Fibroblast of gingiva (primary cell): ENCODE measurements around the gene FBXO24.
A peak's percentile ranks its signal among the peaks of the same experiment; 100 is the strongest.
"Not testable (repeated sequence)": the region's sequence is repeated elsewhere in the genome, so short reads cannot be mapped to it uniquely, and the experiment has no call there.

Experiments used
- DNase-seq: peaks from one replicate; pipeline ENCODE4 v3.0.0-alpha.2; 2011; ENCODE audit warnings: low read depth

The FBXO24 gene

DNA sequence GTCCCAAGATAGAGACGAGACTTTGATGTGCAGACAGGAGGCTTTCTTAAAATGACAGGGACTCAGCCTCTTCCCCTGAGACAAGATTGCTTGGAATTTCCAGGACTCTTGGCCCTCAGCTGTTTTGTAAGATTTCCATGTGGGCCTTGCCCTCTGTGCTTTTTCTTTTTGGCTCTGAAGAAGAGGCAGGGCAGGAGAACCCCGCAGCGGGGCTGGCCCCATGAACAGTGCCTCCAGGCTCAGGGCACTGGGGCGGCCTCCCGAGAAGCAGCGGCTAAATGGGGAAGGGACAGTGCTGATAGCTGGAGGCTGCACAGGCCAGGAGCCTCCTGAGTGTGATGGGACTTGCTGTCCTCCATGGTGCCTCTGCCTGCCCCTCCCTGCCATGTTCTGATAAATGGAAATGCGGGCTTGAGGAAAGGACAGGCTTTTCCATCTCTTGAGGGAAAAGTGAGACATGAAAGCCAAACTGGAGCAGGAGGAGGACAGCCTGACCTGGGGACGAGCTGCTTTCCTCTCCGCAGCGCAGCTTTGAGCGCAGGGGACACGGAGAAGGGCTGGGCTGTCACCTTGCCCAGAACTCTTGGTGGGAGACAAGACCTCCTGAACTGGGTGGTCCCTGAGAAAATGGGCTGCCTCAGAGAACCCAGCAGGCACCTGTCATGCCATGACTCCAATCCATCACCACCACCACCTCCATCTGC, 24.5 kb upstream of the FBXO24 start:
- DNase-seq: no peak

DNA sequence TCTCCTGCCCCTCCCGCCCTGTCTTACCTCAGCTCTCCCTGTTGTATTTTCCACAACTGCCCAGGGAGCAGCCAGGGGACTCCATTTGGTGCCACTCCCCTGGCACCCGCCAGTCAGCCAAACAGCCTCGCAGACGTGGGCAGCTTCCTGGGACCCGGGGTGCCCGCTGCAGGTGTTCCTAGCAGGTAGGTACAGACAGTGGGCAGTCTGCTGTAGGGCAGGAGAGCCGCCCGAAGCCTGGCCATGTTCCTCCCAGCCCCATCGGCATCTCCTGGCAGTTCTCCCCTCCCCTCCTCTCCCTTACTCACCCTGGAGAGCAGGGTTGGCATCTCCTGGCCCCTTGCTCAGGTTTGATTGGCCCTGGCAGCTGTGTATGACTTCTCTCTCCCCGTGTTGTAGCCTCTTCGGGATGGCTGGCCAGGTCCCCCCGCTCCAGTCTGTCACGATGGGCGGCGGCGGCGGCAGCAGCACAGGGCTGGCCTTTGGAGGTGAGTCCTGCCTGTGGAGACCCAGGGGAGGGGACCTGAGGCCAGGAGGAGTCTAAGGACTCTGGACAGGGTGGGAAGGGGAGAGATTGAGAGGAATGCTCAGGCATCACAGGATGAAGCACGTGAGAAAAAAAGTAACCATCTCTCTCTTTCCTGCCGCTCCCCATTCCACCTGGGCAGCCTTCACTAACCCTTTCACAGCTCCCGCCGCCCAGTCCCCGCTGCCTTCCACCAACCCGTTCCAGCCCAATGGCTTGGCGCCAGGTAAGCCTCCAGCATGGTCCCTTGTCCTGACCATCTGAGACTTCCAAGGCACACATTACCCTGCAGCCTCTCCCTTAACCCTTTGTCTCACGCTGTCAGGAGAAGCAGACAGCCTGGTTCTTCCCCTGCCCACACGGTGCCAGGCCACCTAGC, 23.7 kb upstream of the FBXO24 start:
- DNase-seq: no peak

DNA sequence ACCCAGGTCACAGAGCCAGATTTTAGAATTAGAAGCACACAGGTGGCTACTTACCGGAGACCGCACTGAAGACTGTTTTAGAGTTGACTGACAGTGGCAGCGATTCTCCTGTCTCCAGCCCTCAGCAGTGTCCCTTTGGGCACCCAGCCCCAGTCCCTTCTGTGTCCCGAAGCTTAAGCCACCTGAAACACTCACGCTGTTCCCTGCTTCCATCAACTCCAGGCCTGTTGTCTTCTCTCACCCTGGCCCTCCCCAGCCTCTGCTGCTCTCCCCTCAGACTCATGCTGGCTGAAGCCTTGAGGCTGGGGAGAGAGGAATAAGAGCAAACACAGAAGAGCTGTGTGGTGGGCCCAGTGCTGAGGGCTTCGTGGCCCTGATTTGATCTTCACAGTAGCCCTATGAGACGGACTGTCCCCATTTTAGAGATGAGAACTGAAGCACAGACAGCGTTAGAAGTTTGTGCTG, 23.0 kb upstream of the FBXO24 start:
- DNase-seq: no peak

- DNase-seq: peak; percentile 66
These were observed 22.2 kb upstream of the FBXO24 start for GRCh38 chr7:100563809-100564400.

DNA sequence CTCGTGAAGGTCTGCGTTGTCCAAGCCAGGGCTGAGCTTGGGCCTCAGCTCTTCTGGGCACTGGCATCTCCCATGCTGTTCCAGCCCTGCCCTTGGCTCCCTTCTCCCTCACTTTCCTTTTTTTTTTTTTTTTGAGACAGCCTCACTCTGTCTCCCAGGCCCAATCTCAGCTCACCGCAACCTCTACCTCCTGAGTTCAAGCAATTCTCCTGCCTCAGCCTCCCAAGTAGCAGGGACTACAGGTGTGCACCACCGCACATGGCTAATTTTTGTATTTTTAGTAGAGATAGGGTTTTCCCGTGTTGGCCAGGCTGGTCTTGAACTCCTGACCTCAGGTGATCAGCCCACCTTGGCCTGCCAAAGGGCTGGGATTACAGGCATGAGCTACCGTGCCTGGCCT, 21.7 kb upstream of the FBXO24 start:
- DNase-seq: not testable (repeated sequence)

DNA sequence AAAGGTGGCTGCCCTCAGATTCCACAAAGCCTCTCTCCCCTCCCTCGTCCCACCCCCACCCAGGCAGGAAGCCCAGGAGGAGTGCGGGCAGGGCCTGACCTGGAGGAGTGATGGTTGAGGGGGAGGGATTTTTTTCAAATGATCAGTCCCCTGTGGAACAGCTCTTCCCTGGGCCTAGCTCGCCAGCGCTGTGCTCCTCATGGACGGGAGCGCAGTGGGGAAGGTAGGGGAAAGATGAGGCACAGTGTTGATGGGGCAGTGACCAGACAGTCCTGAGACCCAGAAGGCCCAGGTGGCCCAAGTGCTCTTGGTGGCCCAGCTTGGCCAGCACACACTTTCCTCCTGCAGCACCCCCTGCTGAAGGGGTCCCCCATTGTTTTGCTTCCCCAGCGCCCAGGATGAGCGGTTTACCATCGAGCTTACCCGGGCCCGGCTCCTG, 21.0 kb upstream of the FBXO24 start:
- DNase-seq: no peak

GRCh38 chr7:100566018-100566531, 20.1 kb upstream of the FBXO24 start:
- DNase-seq: no peak

DNA sequence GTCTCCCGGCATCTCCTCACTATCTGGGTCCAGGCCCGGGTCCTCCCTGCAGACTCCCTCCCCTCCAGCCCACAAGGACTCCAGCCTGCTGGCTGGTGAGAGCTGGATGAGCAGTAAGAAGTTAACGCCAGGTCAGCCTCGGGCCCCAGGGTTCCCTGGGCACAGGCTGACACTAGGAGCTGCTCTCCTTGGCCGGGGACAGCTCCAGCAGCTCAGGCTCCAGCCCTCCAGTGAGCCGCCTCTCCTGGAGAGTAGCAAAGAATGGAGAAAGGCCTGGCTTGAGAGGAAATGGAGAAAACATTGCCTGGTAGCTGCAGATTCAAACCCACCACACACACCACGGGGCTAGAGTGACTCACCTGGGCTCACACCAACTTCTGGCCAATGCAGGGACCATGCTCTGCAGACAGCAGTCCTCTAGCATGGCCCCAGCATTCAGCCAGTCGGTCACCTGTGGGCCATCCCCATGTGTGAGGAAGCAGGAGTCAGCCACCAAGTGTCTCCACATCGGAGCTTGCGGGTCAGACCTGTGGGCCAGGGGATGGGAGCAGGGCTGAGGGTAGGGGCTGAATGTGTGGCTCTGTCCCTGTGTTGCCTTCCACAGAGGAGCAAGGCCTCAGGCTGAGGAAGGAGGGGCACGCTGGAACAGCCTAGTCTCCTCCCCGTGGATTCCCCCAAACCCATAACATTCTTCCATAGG, 18.9 kb upstream of the FBXO24 start:
- DNase-seq: no peak

DNA sequence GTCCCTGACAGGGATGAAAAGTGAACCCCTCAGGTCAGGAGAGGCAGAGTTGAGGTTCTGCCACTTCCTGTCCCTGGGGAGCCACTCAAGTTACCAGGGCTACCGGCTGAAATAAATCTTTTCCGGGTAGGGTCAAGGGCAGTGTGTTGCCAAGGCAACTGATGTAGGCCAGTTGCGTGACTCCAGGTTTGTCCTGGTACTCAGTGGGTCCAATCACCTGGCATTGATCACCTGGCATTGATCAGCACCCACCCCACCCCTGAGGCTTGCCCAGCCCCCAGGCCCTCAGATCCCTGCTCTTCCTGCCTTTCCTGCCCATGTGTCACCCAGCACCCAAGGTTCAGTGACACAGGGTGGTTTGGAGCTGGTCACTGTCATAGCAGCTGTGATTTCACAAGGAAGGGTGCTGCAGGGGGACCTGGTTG, 18.4 kb upstream of the FBXO24 start:
- no peak for DNase-seq

GRCh38 chr7:100568176-100568895, 17.8 kb upstream of the FBXO24 start:
- no peak for DNase-seq

GRCh38 chr7:100568896-100569844, 17.0 kb upstream of the FBXO24 start:
- peak; percentile 21 for DNase-seq

DNA sequence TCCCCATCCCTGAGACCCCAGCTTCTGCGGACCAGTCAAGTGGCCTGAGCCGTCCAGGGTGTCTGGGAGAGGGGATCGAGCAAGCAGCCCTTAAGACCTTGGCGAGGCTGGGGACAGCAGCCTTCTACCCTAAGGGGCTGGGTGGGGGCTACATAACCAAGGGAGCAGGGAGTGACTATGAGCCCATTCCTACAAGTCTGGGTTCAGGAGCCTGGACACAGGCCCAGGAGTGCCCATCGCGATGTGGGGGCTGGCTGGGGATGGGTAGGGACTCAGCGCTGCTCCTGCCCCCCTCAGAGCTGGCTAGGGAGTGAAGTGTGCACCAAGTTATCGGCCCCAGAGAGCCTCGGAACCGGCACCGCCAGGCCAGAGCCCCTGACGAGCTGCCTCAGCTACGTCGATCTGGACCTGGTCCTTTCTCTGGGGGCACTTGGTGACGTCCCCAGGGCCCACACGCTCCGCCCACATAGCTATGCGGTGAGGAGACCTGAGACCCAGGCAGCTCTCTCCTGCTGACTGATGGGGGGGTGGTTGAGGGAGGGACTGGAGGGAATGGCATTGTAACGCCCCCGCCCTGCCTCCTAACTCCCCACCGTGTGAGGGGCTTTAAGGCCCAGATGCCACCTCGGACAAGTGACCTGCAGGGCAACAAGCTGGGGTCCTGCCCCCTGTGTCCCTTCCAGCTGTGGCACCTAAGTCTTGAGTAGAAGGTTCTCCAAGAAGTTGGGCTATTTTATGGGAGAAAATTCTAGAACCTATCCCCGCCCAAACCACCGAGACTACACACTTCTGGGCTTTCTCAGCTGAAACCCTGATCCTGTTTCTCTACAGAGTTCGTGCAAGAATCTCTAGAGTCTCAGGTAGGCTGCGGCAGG, 14.9 kb upstream of the FBXO24 start:
- no peak for DNase-seq

GRCh38 chr7:100571829-100572116, 14.4 kb upstream of the FBXO24 start:
- DNase-seq: no peak

DNA sequence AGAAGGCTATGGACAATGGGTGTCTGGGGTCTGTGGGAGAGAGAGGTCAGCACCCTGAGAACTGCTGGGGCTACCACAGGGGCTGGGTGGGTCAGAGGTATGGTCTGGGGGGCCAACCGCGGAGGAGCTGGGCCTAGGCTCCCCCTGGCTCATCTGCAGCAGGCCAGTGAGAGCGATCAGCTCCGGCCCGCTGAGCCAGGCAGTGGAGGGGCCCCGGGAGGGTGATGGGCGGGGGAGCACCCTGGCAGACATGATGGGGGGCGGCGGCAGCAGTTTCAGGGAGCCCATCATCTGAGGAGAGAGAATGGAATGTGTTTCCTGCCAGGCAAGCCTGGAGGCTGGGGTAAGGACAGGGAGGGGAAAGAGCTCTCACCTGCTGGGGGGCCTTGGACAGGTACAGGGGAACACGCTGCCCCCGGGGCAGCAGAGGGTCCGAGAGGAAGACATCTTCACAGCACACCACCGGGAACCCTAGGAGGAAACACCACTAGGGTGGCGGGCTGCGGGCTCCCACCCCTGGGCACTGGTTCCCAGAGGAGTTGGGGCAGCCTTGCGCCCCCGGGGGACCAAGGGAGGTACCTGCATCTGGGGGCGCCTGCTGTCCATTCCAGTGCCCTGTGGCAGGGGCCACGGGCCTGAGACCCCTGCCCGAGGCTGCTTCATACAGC, 13.7 kb upstream of the FBXO24 start:
- no peak for DNase-seq

GRCh38 chr7:100572949-100573675, 13.0 kb upstream of the FBXO24 start:
- DNase-seq: no peak

DNA sequence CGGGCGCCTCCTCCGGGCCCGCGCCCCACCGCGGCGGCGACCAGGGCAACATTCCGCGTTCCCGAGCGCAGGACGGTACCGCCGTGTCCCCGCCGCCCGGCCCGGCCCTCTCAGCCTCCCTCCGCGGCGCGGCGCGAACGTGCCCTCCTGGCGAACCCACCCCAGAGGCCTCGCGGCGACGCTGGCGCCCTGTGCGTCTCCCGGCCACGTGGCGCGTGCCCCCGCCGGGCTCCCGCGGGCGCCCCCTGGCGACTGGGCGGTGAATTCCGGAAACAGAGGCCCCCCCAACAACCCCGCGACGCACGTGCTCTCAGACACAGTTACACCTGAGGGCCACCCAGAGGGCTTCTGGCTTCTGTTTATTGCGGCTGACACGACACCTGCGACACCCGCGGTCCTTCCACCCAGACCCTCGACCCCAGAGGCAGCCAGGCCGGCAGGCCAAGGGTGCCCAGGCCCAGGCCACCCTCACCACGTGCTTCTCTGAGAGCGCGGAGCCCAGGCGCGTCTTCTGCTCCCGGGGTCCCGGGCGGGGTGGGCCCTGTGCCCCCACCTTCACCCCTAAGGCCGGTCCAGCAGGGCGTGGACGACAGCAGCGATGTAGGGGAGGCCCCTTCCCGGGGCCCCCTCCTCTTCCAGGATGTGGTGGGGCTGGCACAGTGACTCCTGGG, 12.3 kb upstream of the FBXO24 start, which contains the start of gene SAP25:
TSS of gene SAP25 (minus strand) at position 210 of the 671 bp plus-strand sequence. CDS start at position 52, 158 bp downstream.
- no peak for DNase-seq
